PC-3 (cell line): Measurements from ENCODE around the gene MRPS10.

ENCODE experiments used
- CTCF ChIP-seq: fragments of 300-600 bp; sonication (generic); conservative IDR thresholded peaks from 2 replicates; pipeline ENCODE4 v1.5.1; 2017; ENCODE audit warnings: antibody characterized with exemption, low read depth, mild to moderate bottlenecking, low read length
- EZH2phosphoT487 ChIP-seq: fragments of 300-600 bp; sonication (generic); IDR thresholded peaks from 2 replicates; pipeline ENCODE4 v1.6.1; 2018; ENCODE audit warnings: mild to moderate bottlenecking, antibody characterized with exemption, low read length, borderline replicate concordance

GRCh38 chr6:42232035-42232434 lies 14.4 kb upstream of the MRPS10 start:
- TF ChIP-seq CTCF (no peak), EZH2phosphoT487 (no peak)
